ENCODE data around the gene ZNF195. TPM values are rescaled to one million over a fixed set of nuclear protein-coding genes. Genes with fewer than 3 reads are reported as not detected.

Gene ZNF195
- polyA plus RNA-seq, 1 of the 3 experiments (the other 2 are of a cell fraction) = 13.2 TPM

DNA sequence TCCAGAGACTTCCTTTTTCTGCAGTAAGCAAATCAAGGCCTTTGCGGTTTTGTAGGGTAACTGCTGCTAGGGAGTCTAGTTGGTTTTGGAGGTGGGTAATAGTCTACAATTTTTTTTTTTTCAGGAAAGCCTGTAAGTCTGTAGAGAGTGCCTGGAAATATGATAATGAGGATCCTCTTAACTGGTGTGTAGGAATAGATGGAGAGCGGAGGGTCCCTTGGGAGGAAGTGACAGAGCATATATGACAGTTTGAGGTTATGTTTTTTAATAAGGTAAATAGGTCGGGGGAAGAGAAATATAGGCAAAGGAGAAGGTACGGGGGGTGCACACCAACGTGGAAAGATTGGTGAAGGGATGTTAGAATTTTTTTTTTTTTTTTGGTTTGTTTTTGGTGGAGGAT lies 25.9 kb downstream of the ZNF195 start:
- Histone ChIP-seq H3K4me1 (ENCODE audit: control insufficient read depth in 1 of 2, insufficient read depth in 2 of 2, low read depth in 1 of 2, low read length in 1 of 2) (no peaks in the 10 kb centered on the region), H3K9me2 (no peaks in the 10 kb centered on the region), H3K27ac (ENCODE audit: low read depth in 2 of 2, low read length in 1 of 2) (no peak overlapping the region), H4K20me1 (ENCODE audit: insufficient read depth) (no peaks in the 10 kb centered on the region), H3K36me3 (replicated peaks in 1 of 2; ENCODE audit: control insufficient read depth in 1 of 2, insufficient read depth in 2 of 2, low read length in 1 of 2) (peaks cover 1 to 8% of the 10 kb centered on the region in 2 experiments), H3K9ac (no peak overlapping the region), H3K79me2 (ENCODE audit: insufficient read depth) (no peaks in the 10 kb centered on the region), H3K4me2 (no peak overlapping the region), H2AFZ (ENCODE audit: low read depth) (no peak overlapping the region), H3K9me3 (no peaks in the 10 kb centered on the region), H3K4me3 (ENCODE audit: low read depth in 2 of 2, low read length in 1 of 2) (no peak overlapping the region), H3F3A (replicated peaks; ENCODE audit: insufficient read depth) (no peaks in the 10 kb centered on the region), H3K27me3 (ENCODE audit: insufficient read depth) (no peaks in the 10 kb centered on the region)
- DNase-seq = no peak
- WGBS (ENCODE audit: low lambda C conversion rate) = 71% methylated on average over 5 of the region's 5 CpGs
- ChIA-PET POLR2A (no interaction called here), CTCF (interaction anchor here (0.6 to 6.8 kb wide), 4 partner anchors 12 to 56 kb away, joined by 3 to 67 read pairs (median 4); partner anchors contain the start of gene ZNF195)
- TF ChIP-seq TAF1 (IDR thresholded peaks at IDR 0.05; ENCODE audit: borderline replicate concordance, low read depth, low read length) = no peak
- no peak for TF ChIP-seq SIN3A (IDR thresholded peaks at IDR 0.05; ENCODE audit: borderline replicate concordance, low read depth, low read length)
- no peak for TF ChIP-seq RCOR1 (IDR thresholded peaks at IDR 0.05; ENCODE audit: low read length)
- TF ChIP-seq GABPA (IDR thresholded peaks at IDR 0.05; ENCODE audit: low read depth) = no peak
- no peak for TF ChIP-seq POLR2AphosphoS5 (IDR thresholded peaks at IDR 0.05; ENCODE audit: low read depth, low read length)
- TF ChIP-seq, protein P1, sequence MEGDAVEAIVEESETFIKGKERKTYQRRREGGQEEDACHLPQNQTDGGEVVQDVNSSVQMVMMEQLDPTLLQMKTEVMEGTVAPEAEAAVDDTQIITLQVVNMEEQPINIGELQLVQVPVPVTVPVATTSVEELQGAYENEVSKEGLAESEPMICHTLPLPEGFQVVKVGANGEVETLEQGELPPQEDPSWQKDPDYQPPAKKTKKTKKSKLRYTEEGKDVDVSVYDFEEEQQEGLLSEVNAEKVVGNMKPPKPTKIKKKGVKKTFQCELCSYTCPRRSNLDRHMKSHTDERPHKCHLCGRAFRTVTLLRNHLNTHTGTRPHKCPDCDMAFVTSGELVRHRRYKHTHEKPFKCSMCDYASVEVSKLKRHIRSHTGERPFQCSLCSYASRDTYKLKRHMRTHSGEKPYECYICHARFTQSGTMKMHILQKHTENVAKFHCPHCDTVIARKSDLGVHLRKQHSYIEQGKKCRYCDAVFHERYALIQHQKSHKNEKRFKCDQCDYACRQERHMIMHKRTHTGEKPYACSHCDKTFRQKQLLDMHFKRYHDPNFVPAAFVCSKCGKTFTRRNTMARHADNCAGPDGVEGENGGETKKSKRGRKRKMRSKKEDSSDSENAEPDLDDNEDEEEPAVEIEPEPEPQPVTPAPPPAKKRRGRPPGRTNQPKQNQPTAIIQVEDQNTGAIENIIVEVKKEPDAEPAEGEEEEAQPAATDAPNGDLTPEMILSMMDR (IDR thresholded peaks at IDR 0.05) = no peak
- TF ChIP-seq, protein P2, sequence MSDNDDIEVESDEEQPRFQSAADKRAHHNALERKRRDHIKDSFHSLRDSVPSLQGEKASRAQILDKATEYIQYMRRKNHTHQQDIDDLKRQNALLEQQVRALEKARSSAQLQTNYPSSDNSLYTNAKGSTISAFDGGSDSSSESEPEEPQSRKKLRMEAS (IDR thresholded peaks at IDR 0.05; ENCODE audit: low read depth) = no peak
- TF ChIP-seq EP300 (IDR thresholded peaks at IDR 0.05; ENCODE audit: borderline replicate concordance in 1 of 2, low read depth in 1 of 2, low read length in 1 of 2) = no peak
- TF ChIP-seq, protein P3, sequence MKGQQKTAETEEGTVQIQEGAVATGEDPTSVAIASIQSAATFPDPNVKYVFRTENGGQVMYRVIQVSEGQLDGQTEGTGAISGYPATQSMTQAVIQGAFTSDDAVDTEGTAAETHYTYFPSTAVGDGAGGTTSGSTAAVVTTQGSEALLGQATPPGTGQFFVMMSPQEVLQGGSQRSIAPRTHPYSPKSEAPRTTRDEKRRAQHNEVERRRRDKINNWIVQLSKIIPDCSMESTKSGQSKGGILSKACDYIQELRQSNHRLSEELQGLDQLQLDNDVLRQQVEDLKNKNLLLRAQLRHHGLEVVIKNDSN (IDR thresholded peaks at IDR 0.05; ENCODE audit: borderline replicate concordance, low read depth) = no peak
- no peak for TF ChIP-seq YY1 (IDR thresholded peaks at IDR 0.05; ENCODE audit: low read depth)
- no peak for TF ChIP-seq NFIC (IDR thresholded peaks at IDR 0.05; ENCODE audit: borderline replicate concordance)
- no peak for TF ChIP-seq MXI1 (IDR thresholded peaks at IDR 0.05; ENCODE audit: low read depth, low read length)
- TF ChIP-seq, protein P4, sequence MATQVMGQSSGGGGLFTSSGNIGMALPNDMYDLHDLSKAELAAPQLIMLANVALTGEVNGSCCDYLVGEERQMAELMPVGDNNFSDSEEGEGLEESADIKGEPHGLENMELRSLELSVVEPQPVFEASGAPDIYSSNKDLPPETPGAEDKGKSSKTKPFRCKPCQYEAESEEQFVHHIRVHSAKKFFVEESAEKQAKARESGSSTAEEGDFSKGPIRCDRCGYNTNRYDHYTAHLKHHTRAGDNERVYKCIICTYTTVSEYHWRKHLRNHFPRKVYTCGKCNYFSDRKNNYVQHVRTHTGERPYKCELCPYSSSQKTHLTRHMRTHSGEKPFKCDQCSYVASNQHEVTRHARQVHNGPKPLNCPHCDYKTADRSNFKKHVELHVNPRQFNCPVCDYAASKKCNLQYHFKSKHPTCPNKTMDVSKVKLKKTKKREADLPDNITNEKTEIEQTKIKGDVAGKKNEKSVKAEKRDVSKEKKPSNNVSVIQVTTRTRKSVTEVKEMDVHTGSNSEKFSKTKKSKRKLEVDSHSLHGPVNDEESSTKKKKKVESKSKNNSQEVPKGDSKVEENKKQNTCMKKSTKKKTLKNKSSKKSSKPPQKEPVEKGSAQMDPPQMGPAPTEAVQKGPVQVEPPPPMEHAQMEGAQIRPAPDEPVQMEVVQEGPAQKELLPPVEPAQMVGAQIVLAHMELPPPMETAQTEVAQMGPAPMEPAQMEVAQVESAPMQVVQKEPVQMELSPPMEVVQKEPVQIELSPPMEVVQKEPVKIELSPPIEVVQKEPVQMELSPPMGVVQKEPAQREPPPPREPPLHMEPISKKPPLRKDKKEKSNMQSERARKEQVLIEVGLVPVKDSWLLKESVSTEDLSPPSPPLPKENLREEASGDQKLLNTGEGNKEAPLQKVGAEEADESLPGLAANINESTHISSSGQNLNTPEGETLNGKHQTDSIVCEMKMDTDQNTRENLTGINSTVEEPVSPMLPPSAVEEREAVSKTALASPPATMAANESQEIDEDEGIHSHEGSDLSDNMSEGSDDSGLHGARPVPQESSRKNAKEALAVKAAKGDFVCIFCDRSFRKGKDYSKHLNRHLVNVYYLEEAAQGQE (IDR thresholded peaks at IDR 0.05; ENCODE audit: low read depth, low read length) = no peak

All from SK-N-SH (cell line).